Measurements from ENCODE around the gene USP28.

Gene USP28

DNA sequence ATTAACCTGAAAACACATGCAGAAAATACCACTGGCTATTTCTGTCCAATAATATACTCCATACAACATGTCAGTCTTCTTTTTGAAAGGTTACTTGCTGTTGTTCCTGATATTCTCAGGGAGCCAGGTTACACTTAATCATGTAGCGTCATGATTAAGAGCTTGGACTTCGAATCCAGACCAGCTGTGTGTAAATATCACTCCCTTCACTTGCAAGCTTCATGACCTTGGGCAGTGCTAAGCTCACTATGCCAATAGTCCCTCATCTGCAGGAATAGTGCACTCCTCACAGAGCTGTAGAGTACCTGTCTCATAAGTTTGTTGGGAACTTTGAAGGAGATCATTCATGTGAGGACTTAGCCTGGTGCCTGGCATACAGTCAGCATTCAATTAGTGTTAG, 31.1 kb upstream of the USP28 start:
- no peak overlapping the region for H3K4me3 ChIP-seq (ENCODE audit: low read length)
- DNase-seq (ENCODE audit: low read depth), result no peak
- TF ChIP-seq, protein P1, sequence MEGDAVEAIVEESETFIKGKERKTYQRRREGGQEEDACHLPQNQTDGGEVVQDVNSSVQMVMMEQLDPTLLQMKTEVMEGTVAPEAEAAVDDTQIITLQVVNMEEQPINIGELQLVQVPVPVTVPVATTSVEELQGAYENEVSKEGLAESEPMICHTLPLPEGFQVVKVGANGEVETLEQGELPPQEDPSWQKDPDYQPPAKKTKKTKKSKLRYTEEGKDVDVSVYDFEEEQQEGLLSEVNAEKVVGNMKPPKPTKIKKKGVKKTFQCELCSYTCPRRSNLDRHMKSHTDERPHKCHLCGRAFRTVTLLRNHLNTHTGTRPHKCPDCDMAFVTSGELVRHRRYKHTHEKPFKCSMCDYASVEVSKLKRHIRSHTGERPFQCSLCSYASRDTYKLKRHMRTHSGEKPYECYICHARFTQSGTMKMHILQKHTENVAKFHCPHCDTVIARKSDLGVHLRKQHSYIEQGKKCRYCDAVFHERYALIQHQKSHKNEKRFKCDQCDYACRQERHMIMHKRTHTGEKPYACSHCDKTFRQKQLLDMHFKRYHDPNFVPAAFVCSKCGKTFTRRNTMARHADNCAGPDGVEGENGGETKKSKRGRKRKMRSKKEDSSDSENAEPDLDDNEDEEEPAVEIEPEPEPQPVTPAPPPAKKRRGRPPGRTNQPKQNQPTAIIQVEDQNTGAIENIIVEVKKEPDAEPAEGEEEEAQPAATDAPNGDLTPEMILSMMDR (conservative IDR thresholded peaks at IDR 0.05; ENCODE audit: low read length), result no peak

DNA sequence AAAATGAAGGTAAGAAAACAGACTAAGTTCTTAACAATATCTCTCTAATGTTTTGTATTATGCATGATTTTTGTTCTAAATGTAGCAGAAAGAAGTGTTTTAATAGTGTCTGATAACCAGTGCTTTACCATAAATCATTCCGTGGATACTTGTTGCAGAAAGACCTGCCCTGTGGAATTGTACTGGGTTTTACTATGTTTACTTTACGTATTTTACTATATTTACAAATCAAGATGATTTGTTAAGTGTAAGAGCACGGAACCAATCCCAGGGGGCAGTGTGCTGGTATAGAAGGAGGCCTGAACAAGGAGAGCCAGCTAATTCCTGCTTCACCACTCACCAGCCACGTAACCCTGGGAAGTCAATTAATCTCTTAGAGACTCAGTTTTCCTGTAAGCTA, 30.7 kb upstream of the USP28 start:
- TF ChIP-seq, protein P1 (conservative IDR thresholded peaks at IDR 0.05; ENCODE audit: low read length), result no peak
- no peak overlapping the region for H3K4me3 ChIP-seq (ENCODE audit: low read length)
- peak; percentile 11 for DNase-seq (ENCODE audit: low read depth)

DNA sequence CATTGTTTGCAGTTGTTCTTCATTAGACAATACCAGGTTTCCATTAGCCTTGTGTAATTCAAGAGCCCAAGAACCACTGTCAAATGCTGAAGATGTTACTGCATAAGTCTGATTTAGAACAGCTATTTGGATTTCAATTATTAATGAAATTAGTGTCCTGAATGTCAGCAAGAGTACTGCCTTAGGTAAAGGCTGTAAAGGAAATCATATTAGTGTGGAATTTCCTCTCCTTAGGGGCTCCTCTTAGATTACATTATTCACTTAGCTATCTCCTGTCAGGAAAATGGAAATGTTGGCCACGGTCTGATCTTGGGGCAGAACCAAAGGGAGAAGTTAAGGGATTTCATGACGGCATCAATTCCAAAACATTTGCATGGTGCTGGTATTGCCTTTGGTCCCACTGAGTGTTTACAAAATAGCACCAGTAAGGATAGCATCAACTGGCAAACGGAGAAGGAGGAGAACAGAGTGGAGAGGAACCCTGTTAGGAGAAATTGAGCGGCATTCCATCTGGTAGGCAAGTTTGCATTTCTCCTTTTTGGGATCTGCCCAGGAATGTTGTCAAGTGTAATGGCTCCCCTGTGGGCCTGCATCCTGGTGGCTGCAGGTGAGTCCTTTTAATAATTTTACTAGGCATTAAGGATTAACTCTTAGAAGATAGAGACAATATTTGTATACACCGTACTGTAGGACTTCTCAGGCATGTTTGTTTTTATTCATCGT, 29.2 kb upstream of the USP28 start, which contains the start of gene HTR3B:
TSS of gene HTR3B (plus strand) at position 418 of the 723 bp plus-strand sequence. CDS start at position 556, 138 bp downstream.
- TF ChIP-seq, protein P1 (conservative IDR thresholded peaks at IDR 0.05; ENCODE audit: low read length), result no peak

GRCh38 chr11:113901141-113901540, 25.8 kb upstream of the USP28 start:
- DNase-seq (ENCODE audit: low read depth), result no peak
- TF ChIP-seq, protein P1 (conservative IDR thresholded peaks at IDR 0.05; ENCODE audit: low read length), result no peak
- no peak overlapping the region for H3K4me3 ChIP-seq (ENCODE audit: low read length)

More for the DNA sequence above, 29.2 kb upstream of the USP28 start, which contains the start of gene HTR3B:
- no peak within 1 kb of the TSS for H3K4me3 ChIP-seq (ENCODE audit: low read length)
- no peak for DNase-seq (ENCODE audit: low read depth)

DNA sequence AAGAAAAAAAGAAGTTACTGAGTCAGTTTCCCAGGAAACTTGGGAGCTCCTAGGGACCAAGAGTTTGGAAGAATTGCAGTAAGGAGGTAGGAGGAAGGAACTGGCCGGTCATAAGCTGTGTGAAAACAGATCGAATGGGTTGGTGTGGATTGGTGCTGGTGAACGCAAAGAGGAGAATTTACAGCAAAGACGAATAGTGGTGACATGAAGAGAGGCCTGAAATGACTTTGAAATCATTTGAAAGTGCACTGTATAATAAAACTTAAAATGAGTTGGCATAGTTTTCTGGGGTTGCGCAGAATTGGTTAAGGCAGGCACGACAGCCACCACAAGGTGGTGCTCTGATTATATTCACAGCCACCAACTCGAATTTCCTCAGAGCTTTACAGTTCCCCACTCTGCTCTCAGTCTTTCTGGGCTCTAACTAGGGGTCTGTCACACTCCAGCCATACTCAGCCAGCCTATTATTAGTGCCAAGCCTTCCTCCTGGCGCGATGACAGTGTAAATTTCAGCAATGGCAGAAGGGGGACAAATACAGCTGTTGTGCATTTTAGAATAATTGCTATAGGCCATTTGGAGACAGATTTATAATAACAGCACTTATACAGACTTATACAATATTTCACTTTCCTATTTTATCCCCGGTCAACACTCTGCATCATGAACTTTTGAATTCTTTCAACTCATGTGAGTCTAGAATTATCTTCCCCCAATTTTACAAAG, 20.9 kb upstream of the USP28 start:
- TF ChIP-seq, protein P1 (conservative IDR thresholded peaks at IDR 0.05; ENCODE audit: low read length), result peak; percentile 82
- peak; percentile 33 for DNase-seq (ENCODE audit: low read depth)
- H3K4me3 ChIP-seq (ENCODE audit: low read length), result no peak overlapping the region

DNA sequence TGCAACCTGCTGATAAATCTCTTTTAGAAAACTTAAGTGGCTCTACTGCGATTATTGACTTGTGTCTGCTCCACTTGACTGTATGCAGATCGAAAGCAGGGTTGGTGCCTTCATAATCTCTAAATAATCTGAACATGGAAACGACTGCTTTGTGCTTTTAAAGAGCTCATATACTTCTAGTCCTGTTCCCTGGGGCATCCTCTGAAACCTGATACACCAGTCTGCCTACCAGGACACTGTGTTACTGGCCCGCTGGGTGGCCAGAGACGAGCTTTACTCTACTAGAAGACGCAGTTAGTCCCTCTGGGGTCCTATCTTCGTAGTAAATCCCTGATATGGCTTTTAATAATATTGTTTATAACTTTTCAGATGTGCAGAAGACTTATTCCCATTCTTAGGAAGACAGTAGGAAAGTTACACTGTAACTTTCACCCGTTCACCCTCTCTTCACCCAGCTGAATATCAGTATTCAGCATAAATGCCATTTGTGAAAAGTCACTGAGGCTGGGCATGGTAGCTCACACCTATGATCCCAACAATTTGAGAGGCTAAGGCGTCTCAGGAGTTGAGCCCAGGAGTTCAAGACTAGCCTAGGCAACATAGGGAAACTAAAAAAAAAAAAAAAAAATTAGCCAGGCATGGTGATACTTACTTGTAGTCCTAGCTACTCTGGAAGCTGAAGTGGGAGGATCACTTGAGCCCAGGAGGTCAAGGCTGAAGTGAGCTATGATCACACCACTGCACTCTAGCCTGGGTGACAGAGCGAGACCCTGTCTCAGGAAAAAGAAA, 20.2 kb upstream of the USP28 start:
- TF ChIP-seq, protein P1 (conservative IDR thresholded peaks at IDR 0.05; ENCODE audit: low read length), result no peak
- no peak overlapping the region for H3K4me3 ChIP-seq (ENCODE audit: low read length)
- no peak for DNase-seq (ENCODE audit: low read depth)
